SIG-M5 treated with dmso at 0.1 percent for 504 hours (cell line): ENCODE results near the gene BTG2.
"Not testable (repeated sequence)": the region's sequence is repeated elsewhere in the genome, so short reads cannot be mapped to it uniquely, and the experiment has no call there.

Experiments
- DNase-seq: peaks from one replicate; lab custom pipeline; 2025; ENCODE audit not compliant: unreplicated experiment; lab: John Stamatoyannopoulos, UW

BTG2 gene

GRCh38 chr1:203314025-203314759 is 8.9 kb downstream of the BTG2 start:
- DNase-seq: not testable (repeated sequence)

- DNase-seq: peak; percentile 76
These were observed 11.3 kb downstream of the BTG2 start for GRCh38 chr1:203316626-203317093.

GRCh38 chr1:203317429-203318228 is 12.3 kb downstream of the BTG2 start:
- no peak for DNase-seq

GRCh38 chr1:203318229-203318517 is 12.9 kb downstream of the BTG2 start:
- DNase-seq: no peak

- peak; percentile 81 for DNase-seq
These were observed 15.4 kb downstream of the BTG2 start for GRCh38 chr1:203320591-203321272.

GRCh38 chr1:203321273-203322052 is 16.1 kb downstream of the BTG2 start:
- DNase-seq: no peak

GRCh38 chr1:203322500-203323179 is 17.3 kb downstream of the BTG2 start:
- DNase-seq: no peak

GRCh38 chr1:203323587-203323986 is 18.3 kb downstream of the BTG2 start:
- no peak for DNase-seq

GRCh38 chr1:203324105-203325025 is 19.0 kb downstream of the BTG2 start:
- peak; percentile 73 for DNase-seq

GRCh38 chr1:203325026-203325417 is 19.7 kb downstream of the BTG2 start:
- peak; percentile 58 for DNase-seq

GRCh38 chr1:203325418-203326091 is 20.2 kb downstream of the BTG2 start:
- peak; percentile 87 for DNase-seq

- peak; percentile 95 for DNase-seq
These were observed 21.7 kb downstream of the BTG2 start for GRCh38 chr1:203326830-203327683.

- DNase-seq: peak; percentile 95
These were observed 22.6 kb downstream of the BTG2 start for GRCh38 chr1:203327684-203328457.

GRCh38 chr1:203328714-203329122 is 23.4 kb downstream of the BTG2 start:
- DNase-seq: no peak

GRCh38 chr1:203331224-203331623 is 25.9 kb downstream of the BTG2 start:
- no peak for DNase-seq

GRCh38 chr1:203335503-203335902 is 30.2 kb downstream of the BTG2 start:
- DNase-seq: no peak

- DNase-seq: no peak
These were observed 30.8 kb downstream of the BTG2 start for GRCh38 chr1:203336097-203336496.
